ENCODE data around the gene LAMTOR2.

Gene LAMTOR2

DNA sequence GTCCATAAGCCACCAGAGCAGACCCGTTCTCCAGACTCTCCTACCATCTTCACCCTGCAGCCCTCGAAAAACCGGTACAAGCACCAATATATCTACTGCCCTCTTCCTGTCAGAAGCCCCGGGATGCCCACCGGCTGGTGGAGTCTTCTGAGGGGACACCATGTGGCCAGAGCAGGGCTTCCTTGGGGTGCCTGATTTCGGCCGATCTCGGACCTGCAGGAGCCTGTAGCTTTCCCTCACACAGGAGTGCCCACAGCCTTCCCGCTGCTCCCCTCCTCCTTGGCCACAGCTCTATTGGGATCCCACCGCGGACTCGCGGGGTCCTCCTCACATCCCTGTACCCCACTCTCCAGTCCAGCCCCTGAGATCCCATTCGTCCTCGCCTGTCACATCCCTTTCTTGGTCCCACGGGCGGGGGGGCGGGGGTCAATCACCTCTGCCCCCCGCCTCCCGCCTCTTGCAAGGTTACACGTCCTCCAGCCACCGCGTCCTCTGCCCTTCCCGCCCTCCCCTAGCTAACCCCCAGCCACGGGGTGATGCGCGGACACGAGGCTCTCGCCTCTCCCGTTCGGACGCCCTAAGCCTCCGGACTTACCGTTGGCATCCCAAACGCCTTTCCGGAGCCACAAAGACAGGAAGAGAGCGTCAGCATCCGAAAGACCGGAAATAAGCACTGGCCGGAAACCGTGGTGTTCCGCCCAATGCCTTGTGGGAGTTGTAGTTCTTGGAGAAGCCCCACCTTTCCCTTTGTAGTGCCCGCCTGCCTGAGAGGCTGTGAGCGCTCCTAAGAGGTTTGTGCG is 34.1 kb upstream of the LAMTOR2 start, which contains the start of gene SSR2:
SSR2 (minus strand) TSS at position 659 of the 800 bp plus-strand sequence. CDS start 784 bp downstream, outside the sequence.
- DNase-seq (ENCODE audit: low spot score), result peak; percentile 91
- H2AK5ac ChIP-seq (ENCODE audit: low read depth, low read length), result peak within 1 kb of the TSS; percentile 93
- H3K23ac ChIP-seq (ENCODE audit: low read depth, low read length, poor library complexity), result peak within 1 kb of the TSS; percentile 97
- H2AFZ ChIP-seq (ENCODE audit: low read length), result peak within 1 kb of the TSS; percentile 87
- H2BK12ac ChIP-seq (ENCODE audit: low read length), result no peak within 1 kb of the TSS
- no peak within 1 kb of the TSS for H3K27ac ChIP-seq (replicated peaks; ENCODE audit: low read length)
- peaks cover 4 to 6% of the 10 kb centered on the region in 2 donors for H3K4me1 ChIP-seq (ENCODE audit: control insufficient read depth in 2 of 2, insufficient read depth in 1 of 2, low read depth in 1 of 2, low read length in 2 of 2)
- no peak within 1 kb of the TSS for H4K8ac ChIP-seq (ENCODE audit: low read depth, low read length)
- H3K36me3 ChIP-seq (replicated peaks in 1 of 2; ENCODE audit: control insufficient read depth in 2 of 2, insufficient read depth in 2 of 2, low read length in 2 of 2), result peaks cover 11 to 43% of the 10 kb centered on the region in 2 donors
- peak within 1 kb of the TSS; percentile 13 for H2BK15ac ChIP-seq (ENCODE audit: low read length)
- H3K4me3 ChIP-seq (ENCODE audit: low read length in 2 of 2), result peak within 1 kb of the TSS; percentile 89 to 91
- no CpG with 5 or more reads among the region's 45 CpGs for WGBS, 2 donors (ENCODE audit: extremely low coverage in 2 of 2, insufficient read length in 2 of 2, insufficient replicate concordance in 1 of 2)
- no peak within 1 kb of the TSS for H2BK120ac ChIP-seq (ENCODE audit: low read depth, low read length)
- no peak within 1 kb of the TSS for H4K91ac ChIP-seq (ENCODE audit: low read depth, low read length, poor library complexity)
- H3K79me1 ChIP-seq (ENCODE audit: low read depth, low read length), result peaks cover 6% of the 10 kb centered on the region
- H3K9me3 ChIP-seq (replicated peaks in 1 of 2; ENCODE audit: control insufficient read depth in 2 of 2, insufficient read depth in 1 of 2, low read depth in 1 of 2, low read length in 2 of 2), result peaks cover 0 to 6% of the 10 kb centered on the region in 2 donors
- H3K4ac ChIP-seq (ENCODE audit: low read length), result no peak within 1 kb of the TSS
- H3K4me2 ChIP-seq (ENCODE audit: insufficient read depth, low read length, poor library complexity, severe bottlenecking), result peak within 1 kb of the TSS; percentile 89
- H2BK5ac ChIP-seq (ENCODE audit: low read length), result peak within 1 kb of the TSS; percentile 78
- no peaks in the 10 kb centered on the region for H3K27me3 ChIP-seq (ENCODE audit: control insufficient read depth in 3 of 3, insufficient read depth in 3 of 3, low read depth in 1 of 3, low read length in 3 of 3)
- peak within 1 kb of the TSS; percentile 67 for H3K14ac ChIP-seq (ENCODE audit: low read length)
- peak within 1 kb of the TSS; percentile 99 for H3K9ac ChIP-seq (ENCODE audit: low read depth, low read length, poor library complexity)
- peak within 1 kb of the TSS; percentile 94 for H3K18ac ChIP-seq (ENCODE audit: low read length)

DNA sequence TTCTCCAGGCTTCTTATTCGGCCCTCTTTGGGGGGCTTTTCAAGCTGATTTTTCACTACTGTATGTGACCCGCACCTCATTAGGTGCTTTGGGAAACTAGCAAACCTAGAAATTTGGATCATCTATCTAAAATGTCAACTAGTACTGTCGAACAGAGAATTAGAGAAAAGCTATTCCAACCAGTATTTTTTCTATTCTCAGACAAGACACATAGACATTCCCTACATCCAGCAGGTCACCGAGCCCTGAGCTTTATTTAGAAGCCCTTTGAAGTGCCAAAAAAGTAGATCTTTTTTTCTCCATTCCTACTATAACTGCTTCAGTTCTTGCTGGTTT is 33.5 kb upstream of the LAMTOR2 start:
- DNase-seq (ENCODE audit: low spot score), result no peak
- Histone ChIP-seq H2AFZ (ENCODE audit: low read length) (peak overlapping the region; percentile 87), H3K9ac (ENCODE audit: low read depth, low read length, poor library complexity) (no peak overlapping the region), H3K23ac (ENCODE audit: low read depth, low read length, poor library complexity) (no peak overlapping the region), H2BK5ac (ENCODE audit: low read length) (no peak overlapping the region), H3K9me3 (replicated peaks in 1 of 2; ENCODE audit: control insufficient read depth in 2 of 2, insufficient read depth in 1 of 2, low read depth in 1 of 2, low read length in 2 of 2) (peaks cover 0 to 6% of the 10 kb centered on the region in 2 donors), H4K8ac (ENCODE audit: low read depth, low read length) (no peak overlapping the region), H3K18ac (ENCODE audit: low read length) (no peak overlapping the region), H3K79me1 (ENCODE audit: low read depth, low read length) (peaks cover 6% of the 10 kb centered on the region), H3K27me3 (ENCODE audit: control insufficient read depth in 3 of 3, insufficient read depth in 3 of 3, low read depth in 1 of 3, low read length in 3 of 3) (no peaks in the 10 kb centered on the region), H3K4me1 (ENCODE audit: control insufficient read depth in 2 of 2, insufficient read depth in 1 of 2, low read depth in 1 of 2, low read length in 2 of 2) (peaks cover 5 to 8% of the 10 kb centered on the region in 2 donors), H3K4me3 (ENCODE audit: low read length in 2 of 2) (peak overlapping the region in 1 of 2 donors; percentile 91), H2BK15ac (ENCODE audit: low read length) (no peak overlapping the region), H3K14ac (ENCODE audit: low read length) (no peak overlapping the region), H3K4me2 (ENCODE audit: insufficient read depth, low read length, poor library complexity, severe bottlenecking) (peak overlapping the region; percentile 38), H2BK120ac (ENCODE audit: low read depth, low read length) (no peak overlapping the region), H4K91ac (ENCODE audit: low read depth, low read length, poor library complexity) (no peak overlapping the region), H3K4ac (ENCODE audit: low read length) (no peak overlapping the region), H2AK5ac (ENCODE audit: low read depth, low read length) (no peak overlapping the region), H3K36me3 (replicated peaks in 1 of 2; ENCODE audit: control insufficient read depth in 2 of 2, insufficient read depth in 2 of 2, low read length in 2 of 2) (peaks cover 11 to 38% of the 10 kb centered on the region in 2 donors), H2BK12ac (ENCODE audit: low read length) (no peak overlapping the region), H3K27ac (replicated peaks; ENCODE audit: low read length) (no peak overlapping the region)
- WGBS, 2 donors (ENCODE audit: extremely low coverage in 2 of 2, insufficient read length in 2 of 2, insufficient replicate concordance in 1 of 2), result no CpG with 5 or more reads among the region's 4 CpGs

DNA sequence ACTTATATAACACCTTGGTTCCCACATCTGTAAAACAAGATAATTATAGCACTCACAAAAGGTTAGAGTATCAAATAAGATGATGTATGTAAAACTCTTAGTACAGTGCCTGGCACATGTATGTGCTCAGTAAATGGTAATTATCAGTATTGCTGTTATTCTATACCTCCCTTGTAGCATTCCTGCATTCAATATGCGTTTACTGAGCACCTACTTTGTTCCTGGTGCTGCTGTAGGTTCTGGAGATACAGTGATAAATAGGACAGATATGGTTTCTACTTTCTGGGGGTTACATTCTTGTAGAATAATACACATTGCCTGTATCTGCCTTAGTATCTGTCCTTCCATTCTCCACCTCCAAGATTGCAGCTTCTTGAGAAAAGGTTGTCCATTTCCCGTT is 32.6 kb upstream of the LAMTOR2 start:
- Histone ChIP-seq H3K18ac (ENCODE audit: low read length) (no peak overlapping the region), H4K91ac (ENCODE audit: low read depth, low read length, poor library complexity) (no peak overlapping the region), H3K4me1 (ENCODE audit: control insufficient read depth in 2 of 2, insufficient read depth in 1 of 2, low read depth in 1 of 2, low read length in 2 of 2) (peaks cover 6 to 9% of the 10 kb centered on the region in 2 donors), H3K79me1 (ENCODE audit: low read depth, low read length) (peaks cover 6% of the 10 kb centered on the region), H3K23ac (ENCODE audit: low read depth, low read length, poor library complexity) (no peak overlapping the region), H3K27me3 (ENCODE audit: control insufficient read depth in 3 of 3, insufficient read depth in 3 of 3, low read depth in 1 of 3, low read length in 3 of 3) (no peaks in the 10 kb centered on the region), H3K36me3 (replicated peaks in 1 of 2; ENCODE audit: control insufficient read depth in 2 of 2, insufficient read depth in 2 of 2, low read length in 2 of 2) (peaks cover 7 to 30% of the 10 kb centered on the region in 2 donors), H4K8ac (ENCODE audit: low read depth, low read length) (no peak overlapping the region), H3K27ac (replicated peaks; ENCODE audit: low read length) (no peak overlapping the region), H2BK5ac (ENCODE audit: low read length) (no peak overlapping the region), H2AFZ (ENCODE audit: low read length) (peak overlapping the region; percentile 27), H3K4me2 (ENCODE audit: insufficient read depth, low read length, poor library complexity, severe bottlenecking) (no peak overlapping the region), H3K4ac (ENCODE audit: low read length) (no peak overlapping the region), H2BK15ac (ENCODE audit: low read length) (no peak overlapping the region), H3K14ac (ENCODE audit: low read length) (no peak overlapping the region), H2BK12ac (ENCODE audit: low read length) (no peak overlapping the region), H2AK5ac (ENCODE audit: low read depth, low read length) (no peak overlapping the region), H3K9me3 (replicated peaks in 1 of 2; ENCODE audit: control insufficient read depth in 2 of 2, insufficient read depth in 1 of 2, low read depth in 1 of 2, low read length in 2 of 2) (peaks cover 0 to 2% of the 10 kb centered on the region in 2 donors), H3K9ac (ENCODE audit: low read depth, low read length, poor library complexity) (no peak overlapping the region), H3K4me3 (ENCODE audit: low read length in 2 of 2) (no peak overlapping the region), H2BK120ac (ENCODE audit: low read depth, low read length) (no peak overlapping the region)
- WGBS, 2 donors (ENCODE audit: extremely low coverage in 2 of 2, insufficient read length in 2 of 2, insufficient replicate concordance in 1 of 2), result no CpG with 5 or more reads among the region's 2 CpGs
- DNase-seq (ENCODE audit: low spot score), result no peak

DNA sequence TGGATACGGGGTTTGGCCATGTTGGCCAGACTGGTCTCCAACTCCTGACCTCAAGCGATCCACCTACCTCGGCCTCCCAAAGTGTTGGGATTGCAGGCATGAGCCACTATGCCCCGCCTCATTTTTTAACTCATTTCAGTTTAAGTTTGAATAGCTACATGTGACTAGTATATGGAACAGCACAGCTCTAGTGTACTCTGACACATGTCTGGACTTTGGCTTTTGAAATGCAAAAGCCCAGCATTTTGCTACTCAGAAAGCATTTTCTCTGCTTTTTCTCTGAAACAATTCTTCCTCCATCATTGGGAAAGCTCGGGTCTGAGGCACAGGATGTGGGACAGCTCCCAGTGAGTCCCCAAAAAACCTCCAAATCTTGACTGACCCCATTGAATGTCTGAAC is 29.8 kb upstream of the LAMTOR2 start:
- no peak overlapping the region for H3K27ac ChIP-seq (replicated peaks; ENCODE audit: low read length)
- H2AK5ac ChIP-seq (ENCODE audit: low read depth, low read length), result no peak overlapping the region
- no peaks in the 10 kb centered on the region for H3K9me3 ChIP-seq (replicated peaks in 1 of 2; ENCODE audit: control insufficient read depth in 2 of 2, insufficient read depth in 1 of 2, low read depth in 1 of 2, low read length in 2 of 2)
- H4K91ac ChIP-seq (ENCODE audit: low read depth, low read length, poor library complexity), result no peak overlapping the region
- H2BK5ac ChIP-seq (ENCODE audit: low read length), result no peak overlapping the region
- no CpG with 5 or more reads among the region's 5 CpGs for WGBS, 2 donors (ENCODE audit: extremely low coverage in 2 of 2, insufficient read length in 2 of 2, insufficient replicate concordance in 1 of 2)
- no peak overlapping the region for H2BK120ac ChIP-seq (ENCODE audit: low read depth, low read length)
- H2BK12ac ChIP-seq (ENCODE audit: low read length), result no peak overlapping the region
- H3K9ac ChIP-seq (ENCODE audit: low read depth, low read length, poor library complexity), result no peak overlapping the region
- peaks cover 5% of the 10 kb centered on the region for H3K79me1 ChIP-seq (ENCODE audit: low read depth, low read length)
- H3K18ac ChIP-seq (ENCODE audit: low read length), result no peak overlapping the region
- H4K8ac ChIP-seq (ENCODE audit: low read depth, low read length), result no peak overlapping the region
- no peak overlapping the region for H3K4me3 ChIP-seq (ENCODE audit: low read length in 2 of 2)
- no peak overlapping the region for H3K4me2 ChIP-seq (ENCODE audit: insufficient read depth, low read length, poor library complexity, severe bottlenecking)
- DNase-seq (ENCODE audit: low spot score), result no peak
- H3K4ac ChIP-seq (ENCODE audit: low read length), result no peak overlapping the region
- H3K4me1 ChIP-seq (ENCODE audit: control insufficient read depth in 2 of 2, insufficient read depth in 1 of 2, low read depth in 1 of 2, low read length in 2 of 2), result peaks cover 5 to 8% of the 10 kb centered on the region in 2 donors
- no peak overlapping the region for H3K23ac ChIP-seq (ENCODE audit: low read depth, low read length, poor library complexity)
- peaks cover 2 to 3% of the 10 kb centered on the region in 2 donors for H3K36me3 ChIP-seq (replicated peaks in 1 of 2; ENCODE audit: control insufficient read depth in 2 of 2, insufficient read depth in 2 of 2, low read length in 2 of 2)
- no peak overlapping the region for H2BK15ac ChIP-seq (ENCODE audit: low read length)
- H2AFZ ChIP-seq (ENCODE audit: low read length), result no peak overlapping the region
- H3K27me3 ChIP-seq (ENCODE audit: control insufficient read depth in 3 of 3, insufficient read depth in 3 of 3, low read depth in 1 of 3, low read length in 3 of 3), result no peaks in the 10 kb centered on the region
- H3K14ac ChIP-seq (ENCODE audit: low read length), result no peak overlapping the region

Data from neuronal stem cell (in vitro differentiated cells).